Measurements from ENCODE around the gene CD2AP.

DNA sequence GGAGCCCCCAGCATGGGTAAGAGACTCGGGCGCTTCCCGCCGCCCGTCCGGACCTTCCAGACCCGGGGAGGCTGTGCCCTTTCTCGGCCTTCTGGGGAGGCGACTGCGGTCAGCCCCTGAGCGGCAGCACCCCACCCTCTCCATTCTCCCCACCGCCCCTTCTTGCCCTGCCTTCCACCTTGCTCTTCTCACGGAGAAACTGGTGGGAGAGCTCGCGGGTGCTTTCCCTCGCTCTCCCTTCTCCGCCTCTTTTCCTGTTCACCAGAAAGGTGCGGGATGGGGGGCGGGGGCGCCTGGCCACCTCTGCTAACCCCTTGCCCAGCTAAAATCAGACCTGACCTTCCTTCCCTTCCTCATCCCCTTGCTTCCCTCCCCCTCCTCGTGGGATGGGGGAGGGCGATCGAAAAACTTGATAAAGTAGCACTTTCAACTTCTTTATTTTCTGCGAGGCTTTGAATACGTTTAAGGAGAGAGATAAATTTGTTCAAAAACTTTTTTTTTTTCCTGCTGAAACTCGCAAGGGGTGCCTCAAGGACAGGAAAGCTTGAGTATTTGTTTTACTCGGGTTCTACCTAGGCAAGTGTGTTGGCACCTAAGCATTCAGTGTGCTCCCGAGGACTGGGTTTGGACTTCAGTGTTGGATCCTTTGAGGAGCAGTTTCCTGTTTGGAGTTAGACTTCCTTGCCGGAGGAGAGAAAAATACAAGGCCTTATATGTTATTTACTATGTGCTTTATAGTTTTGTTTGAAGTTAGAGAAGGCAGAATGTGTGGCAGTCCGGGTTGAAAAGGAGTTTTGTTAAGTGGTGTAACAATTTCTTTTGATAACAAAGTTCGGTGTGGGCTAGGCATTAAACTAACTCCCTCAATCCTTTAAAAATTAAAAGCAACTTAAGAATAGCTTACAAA lies 897 bp downstream of the CD2AP start:
- TF ChIP-seq POLR2A (IDR thresholded peaks at IDR 0.05; ENCODE audit: low read depth, low read length) = no peak
- TF ChIP-seq TAF1 (IDR thresholded peaks at IDR 0.05; ENCODE audit: borderline replicate concordance, low read depth, low read length) = no peak

Data from GM12892 (cell line).